GM19372 (cell line): Measurements from ENCODE around the gene ABCC2.
"Not testable (repeated sequence)": the region's sequence is repeated elsewhere in the genome, so short reads cannot be mapped to it uniquely, and the experiment has no call there.

ENCODE experiments used
- ATAC-seq: cut with Tn5 transposase; IDR thresholded peaks from one replicate; pipeline ENCODE4 v1.9.1; 2021; ENCODE audit warnings: mild to moderate bottlenecking, low read depth, moderate library complexity; ENCODE audit not compliant: unreplicated experiment

The ABCC2 gene

GRCh38 chr10:99806091-99806490, 23.7 kb downstream of the ABCC2 start:
- no peak for ATAC-seq

GRCh38 chr10:99807786-99808185, 25.3 kb downstream of the ABCC2 start:
- ATAC-seq, result no peak

GRCh38 chr10:99808270-99808669, 25.8 kb downstream of the ABCC2 start:
- no peak for ATAC-seq

GRCh38 chr10:99809481-99809880, 27.0 kb downstream of the ABCC2 start:
- ATAC-seq, result no peak

- no peak for ATAC-seq
Observed at GRCh38 chr10:99809931-99810615, 27.6 kb downstream of the ABCC2 start.

- no peak for ATAC-seq
Observed at GRCh38 chr10:99812177-99812576, 29.7 kb downstream of the ABCC2 start.

GRCh38 chr10:99814143-99814542, 31.7 kb downstream of the ABCC2 start:
- no peak for ATAC-seq

GRCh38 chr10:99815621-99816020, 33.2 kb downstream of the ABCC2 start:
- ATAC-seq, result no peak

- no peak for ATAC-seq
Observed at GRCh38 chr10:99827936-99828335, 45.5 kb downstream of the ABCC2 start.

GRCh38 chr10:99828464-99828863, 46.0 kb downstream of the ABCC2 start:
- ATAC-seq, result no peak

- ATAC-seq, result no peak
Observed at GRCh38 chr10:99832439-99832838, 50.0 kb downstream of the ABCC2 start.

GRCh38 chr10:99834410-99834809, 52.0 kb downstream of the ABCC2 start:
- no peak for ATAC-seq

GRCh38 chr10:99835947-99836346, 53.5 kb downstream of the ABCC2 start:
- no peak for ATAC-seq

GRCh38 chr10:99836711-99837110, 54.3 kb downstream of the ABCC2 start:
- no peak for ATAC-seq

GRCh38 chr10:99840859-99841258, 58.4 kb downstream of the ABCC2 start:
- not testable (repeated sequence) for ATAC-seq

- no peak for ATAC-seq
Observed at GRCh38 chr10:99841746-99842145, 59.3 kb downstream of the ABCC2 start.

- ATAC-seq, result no peak
Observed at GRCh38 chr10:99843310-99843709, 60.9 kb downstream of the ABCC2 start.

- ATAC-seq, result no peak
Observed at GRCh38 chr10:99844433-99844955, 62.1 kb downstream of the ABCC2 start.

- peak; percentile 79 for ATAC-seq
Observed at GRCh38 chr10:99845837-99846382, 63.5 kb downstream of the ABCC2 start.

GRCh38 chr10:99849057-99849456, 66.6 kb downstream of the ABCC2 start:
- no peak for ATAC-seq

- no peak for ATAC-seq
Observed at GRCh38 chr10:99849536-99849935, 67.1 kb downstream of the ABCC2 start.
